H1 (cell line): Measurements from ENCODE around the gene PGBD5. TPM values are rescaled to one million over a fixed set of nuclear protein-coding genes. Genes with fewer than 3 reads are reported as not detected.

Experiments
- CTCF ChIA-PET: fragments of 300-600 bp; sonication (Branson Sonifier 250); formaldehyde crosslinking; loops from one replicate; lab custom pipeline; 2021; ENCODE audit not compliant: partially characterized antibody; lab: Charles Lee
- POLR2A ChIA-PET: fragments of 300-600 bp; sonication (Branson Sonifier 250); formaldehyde crosslinking; loops from one replicate; lab custom pipeline; 2021; ENCODE audit warnings: inconsistent platforms; ENCODE audit not compliant: partially characterized antibody; lab: Charles Lee
- DNase-seq, 2 experiments: peaks; one replicate each; pipeline versions ENCODE4 v3.0.0 to v3.0.0-alpha.2; 2010 to 2022; ENCODE audit warnings: low spot score in 2 of 2, low read depth in 1 of 2, mixed read lengths in 1 of 2
- FAIRE-seq: peaks from 2 replicates; lab custom pipeline; 2011; peaks lifted over from hg19 to GRCh38; lab: Jason Lieb, UNC
- H2AFZ ChIP-seq: 2 replicates; pipeline ENCODE4 v1.8.1; 2012; ENCODE audit warnings: low read length, inconsistent platforms
- H2AK5ac ChIP-seq: 2 replicates; pipeline ENCODE4 v1.6.1; 2013; ENCODE audit warnings: low read depth, low read length
- H2BK120ac ChIP-seq: replicated peaks from 2 replicates; pipeline ENCODE3; 2013; ENCODE audit warnings: low read depth, low read length, inconsistent platforms
- H2BK12ac ChIP-seq: 2 replicates; pipeline ENCODE4 v1.6.1; 2013; ENCODE audit warnings: low read depth, low read length
- H2BK15ac ChIP-seq: 2 replicates; pipeline ENCODE4 v1.6.1; 2013; ENCODE audit warnings: low read length
- H2BK20ac ChIP-seq: 2 replicates; pipeline ENCODE4 v1.6.1; 2013; ENCODE audit warnings: low read length
- H2BK5ac ChIP-seq: 2 replicates; pipeline ENCODE4 v1.6.1; 2013; ENCODE audit warnings: low read depth, low read length
- H3K14ac ChIP-seq: 2 replicates; pipeline ENCODE4 v1.6.1; 2013; ENCODE audit warnings: inconsistent platforms; ENCODE audit not compliant: insufficient read length
- H3K18ac ChIP-seq: 2 replicates; pipeline ENCODE4 v1.6.1; 2013; ENCODE audit warnings: low read length; ENCODE audit errors: extremely low read depth
- H3K23ac ChIP-seq: 2 replicates; pipeline ENCODE4 v1.6.1; 2013; ENCODE audit warnings: inconsistent platforms; ENCODE audit not compliant: insufficient read length
- H3K23me2 ChIP-seq: 2 replicates; pipeline ENCODE4 v1.6.1; 2013; ENCODE audit warnings: low read depth, low read length
- H3K27ac ChIP-seq: 2 replicates; pipeline ENCODE4 v1.6.1; 2011; ENCODE audit warnings: low read depth, low read length, inconsistent platforms
- H3K27me3 ChIP-seq, 4 experiments: replicated peaks in 1 of 4; 1 replicate in 1 of 4; 2 replicates in 3 of 4; pipeline versions ENCODE4 v1.6.1 to v1.8.1; 2011 to 2013; ENCODE audit warnings: low read length in 3 of 4, mild to moderate bottlenecking in 3 of 4, inconsistent platforms in 2 of 4, mixed read lengths in 2 of 4, moderate library complexity in 1 of 4; ENCODE audit not compliant: control insufficient read depth in 3 of 4, insufficient read depth in 3 of 4; ENCODE audit errors: extremely low read depth in 1 of 4
- H3K36me3 ChIP-seq, 4 experiments: 2 replicates each; pipeline versions ENCODE4 v1.6.1 to v1.8.1; 2011 to 2013; ENCODE audit warnings: mild to moderate bottlenecking in 4 of 4, low read length in 3 of 4, moderate library complexity in 2 of 4, control low read depth in 1 of 4, inconsistent platforms in 1 of 4; ENCODE audit not compliant: insufficient read depth in 4 of 4, control insufficient read depth in 2 of 4
- H3K4ac ChIP-seq: replicated peaks from 2 replicates; pipeline ENCODE3; 2013; ENCODE audit warnings: low read length, low read depth, mixed read lengths, inconsistent platforms; ENCODE audit not compliant: insufficient read length
- H3K4me1 ChIP-seq, 4 experiments: replicated peaks in 1 of 4; 1 replicate in 1 of 4; 2 replicates in 3 of 4; pipeline versions ENCODE4 v1.6.1 to v1.8.1; 2011 to 2013; ENCODE audit warnings: low read length in 3 of 4, inconsistent platforms in 2 of 4, mixed read lengths in 1 of 4; ENCODE audit not compliant: insufficient read depth in 4 of 4, control insufficient read depth in 3 of 4
- H3K4me2 ChIP-seq, 2 experiments: 2 replicates each; pipeline versions ENCODE4 v1.6.1 to v1.8.1; 2011 to 2013; ENCODE audit warnings: low read depth in 2 of 2, low read length in 2 of 2, control low read depth in 1 of 2, inconsistent platforms in 1 of 2, mild to moderate bottlenecking in 1 of 2; ENCODE audit not compliant: insufficient read depth in 1 of 2
- H3K4me3 ChIP-seq, 4 experiments: fragments of 200-600, 300-600 bp in 1 of 4; sonication (generic), shearing (Covaris generic), sonication (Bioruptor Twin) in 1 of 4; 2 replicates each; pipeline versions ENCODE4 v1.5.1 to v1.8.1; 2011 to 2016; ENCODE audit warnings: low read length in 4 of 4, low read depth in 3 of 4, control low read depth in 2 of 4, inconsistent platforms in 2 of 4, mild to moderate bottlenecking in 2 of 4, mixed read lengths in 1 of 4, moderate library complexity in 1 of 4; ENCODE audit not compliant: insufficient read depth in 2 of 4; ENCODE audit errors: extremely low read depth in 1 of 4
- H3K56ac ChIP-seq: replicated peaks from 2 replicates; pipeline ENCODE3; 2013; ENCODE audit warnings: low read depth, mild to moderate bottlenecking, mixed read lengths, low read length, inconsistent platforms; ENCODE audit not compliant: insufficient read length
- H3K79me1 ChIP-seq: 2 replicates; pipeline ENCODE4 v1.6.1; 2013; ENCODE audit warnings: low read depth, low read length, control low read depth
- H3K79me2 ChIP-seq, 2 experiments: 2 replicates each; pipeline versions ENCODE4 v1.6.1 to v1.8.1; 2012 to 2013; ENCODE audit warnings: low read length in 2 of 2, mild to moderate bottlenecking in 2 of 2, inconsistent platforms in 1 of 2; ENCODE audit not compliant: insufficient read depth in 2 of 2, control insufficient read depth in 1 of 2
- H3K9ac ChIP-seq, 4 experiments: replicated peaks in 1 of 4; 1 replicate in 1 of 4; 2 replicates in 3 of 4; pipeline versions ENCODE4 v1.6.1 to v1.8.1; 2011 to 2013; ENCODE audit warnings: low read depth in 3 of 4, low read length in 3 of 4, control low read depth in 2 of 4, mild to moderate bottlenecking in 2 of 4, moderate library complexity in 2 of 4, inconsistent platforms in 1 of 4; ENCODE audit errors: extremely low read depth in 1 of 4
- H3K9me3 ChIP-seq, 2 experiments: 2 replicates each; pipeline versions ENCODE4 v1.6.1 to v1.8.1; 2012 to 2013; ENCODE audit warnings: mild to moderate bottlenecking in 2 of 2, moderate library complexity in 2 of 2, control low read depth in 1 of 2, inconsistent platforms in 1 of 2, low read depth in 1 of 2, low read length in 1 of 2, mixed read lengths in 1 of 2; ENCODE audit not compliant: insufficient read depth in 2 of 2
- H4K20me1 ChIP-seq, 2 experiments: replicated peaks in 1 of 2; 2 replicates each; pipeline versions ENCODE3 to v1.8.1; 2011 to 2013; ENCODE audit warnings: inconsistent platforms in 2 of 2, low read length in 2 of 2, mild to moderate bottlenecking in 1 of 2; ENCODE audit not compliant: insufficient read depth in 2 of 2, control insufficient read depth in 1 of 2
- H4K5ac ChIP-seq: 2 replicates; pipeline ENCODE4 v1.6.1; 2013; ENCODE audit warnings: low read length, low read depth, mixed read lengths, inconsistent platforms; ENCODE audit not compliant: insufficient read length
- H4K8ac ChIP-seq: 2 replicates; pipeline ENCODE4 v1.8.0; 2013; ENCODE audit warnings: mild to moderate bottlenecking, moderate library complexity, low read length, inconsistent platforms; ENCODE audit not compliant: insufficient read depth; ENCODE audit errors: extremely low read depth
- H4K91ac ChIP-seq: replicated peaks from 2 replicates; pipeline ENCODE3; 2013; ENCODE audit warnings: low read length, mixed read lengths, inconsistent platforms; ENCODE audit not compliant: insufficient read length
- CHD1 ChIP-seq: IDR thresholded peaks from 2 replicates; pipeline ENCODE4 v1.6.1; 2012; ENCODE audit warnings: low read depth, low read length, improper control_type of control experiment
- CHD2 ChIP-seq: IDR thresholded peaks from 2 replicates; pipeline ENCODE4 v1.6.1; 2012; ENCODE audit warnings: low read length, improper control_type of control experiment
- EGR1 ChIP-seq: IDR thresholded peaks from 2 replicates; pipeline ENCODE4 v1.6.1; 2011; ENCODE audit warnings: low read depth, low read length, borderline replicate concordance
- NRF1 ChIP-seq: IDR thresholded peaks from 2 replicates; pipeline ENCODE4 v1.6.1; 2011; ENCODE audit warnings: mild to moderate bottlenecking, low read depth, low read length, improper control_type of control experiment
- POLR2A ChIP-seq, 2 experiments: IDR thresholded peaks; 1 replicate in 1 of 2; 2 replicates in 1 of 2; pipeline ENCODE4 v1.6.1; 2011; ENCODE audit warnings: low read depth in 2 of 2, low read length in 2 of 2, mild to moderate bottlenecking in 2 of 2; ENCODE audit errors: control extremely low read depth in 1 of 2
- RAD21 ChIP-seq, 2 experiments: IDR thresholded peaks in 1 of 2; conservative IDR thresholded peaks in 1 of 2; 2 replicates each; pipeline ENCODE4 v1.6.1; 2011; ENCODE audit warnings: low read depth in 2 of 2, low read length in 2 of 2, improper control_type of control experiment in 1 of 2, inconsistent platforms in 1 of 2, mild to moderate bottlenecking in 1 of 2, moderate library complexity in 1 of 2
- RFX5 ChIP-seq: IDR thresholded peaks from 2 replicates; pipeline ENCODE4 v1.6.1; 2011; ENCODE audit warnings: low read depth, low read length, improper control_type of control experiment, borderline replicate concordance
- WGBS, 2 experiments: shearing (Covaris generic) in 1 of 2; methylation state at CpG; one replicate each; pipeline versions ENCODE4 v1.1.6 to v1.1.7; 2013 to 2015; ENCODE audit warnings: low lambda C conversion rate in 2 of 2, mixed read lengths in 2 of 2, inconsistent platforms in 1 of 2, low coverage in 1 of 2, missing lambda C conversion rate in 1 of 2; ENCODE audit not compliant: insufficient replicate concordance in 2 of 2, insufficient coverage in 1 of 2, insufficient read length in 1 of 2; ENCODE audit errors: extremely low coverage in 1 of 2, missing lambda C conversion rate in 1 of 2; 5-methylcytosine and 5-hydroxymethylcytosine counted together
- polyA plus RNA-seq, 7 experiments: library from polyadenylated mRNA; depleted of rRNA in 3 of 7; stranded (reverse) in 5 of 7; unstranded in 2 of 7; fragments of >200 nt in 5 of 7; fragments of 200-250 nt in 2 of 7; gene quantifications; 1 replicate in 5 of 7; 2 replicates in 1 of 7; 4 replicates in 1 of 7; pipeline versions ENCODE4 v1.2.1 to v1.2.3, GENCODE V29; 2011 to 2013; ENCODE audit warnings: missing spikeins in 2 of 7, mixed read lengths in 2 of 7
- total RNA-seq: library from RNA; stranded (reverse); fragmentation: NEBNext Ultra II Directional; extraction: Animal tissue kit (Norgen Biotek cat#: 25700); gene quantifications from 2 replicates; pipeline ENCODE4 v1.2.1, GENCODE V29; 2021

Gene PGBD5
- total and polyA plus RNA-seq, 2 of the 8 experiments (the other 6 are each of a cell fraction or from before 2014, with no cell fraction given), result 16.3 to 18.4 TPM

DNA sequence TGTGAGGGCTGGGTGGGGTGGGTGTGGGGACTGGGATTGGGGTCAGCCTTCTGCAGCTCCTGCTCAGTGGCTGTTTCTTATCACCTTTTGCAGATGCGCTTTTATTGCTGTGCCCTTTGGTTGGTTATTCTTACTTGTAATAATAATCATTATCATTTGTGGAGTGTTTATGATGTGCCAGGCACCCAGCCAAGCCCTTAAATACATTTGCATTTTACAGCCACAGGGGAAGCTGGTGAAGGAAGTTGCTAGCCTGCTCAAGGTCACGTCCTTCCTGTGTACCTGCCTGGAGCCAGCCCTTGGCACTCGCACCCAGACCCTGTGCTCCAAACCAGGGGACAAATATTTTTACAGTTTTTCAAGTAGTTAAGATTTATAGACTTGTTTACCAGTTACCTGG, 144.0 kb downstream of the PGBD5 start:
- Histone ChIP-seq H3K27ac (no peak overlapping the region), H2BK120ac (no peak overlapping the region), H4K91ac (no peak overlapping the region), H3K23me2 (no peaks in the 10 kb centered on the region), H3K36me3 (peaks cover 0 to 6% (median 1%) of the 10 kb centered on the region in 4 experiments; a peak in 3 of 8 replicates), H4K5ac (no peak overlapping the region), H3K4me2 (no peak overlapping the region), H3K4me3 (no peak overlapping the region), H4K8ac (no peak overlapping the region), H2BK12ac (no peak overlapping the region), H2AFZ (no peak overlapping the region), H3K4me1 (peaks cover 3 to 18% (median 5%) of the 10 kb centered on the region in 4 experiments), H3K9me3 (no peaks in the 10 kb centered on the region), H2BK20ac (no peak overlapping the region), H3K18ac (no peak overlapping the region), H4K20me1 (no peaks in the 10 kb centered on the region), H3K56ac (no peak overlapping the region), H3K79me1 (no peaks in the 10 kb centered on the region), H3K79me2 (no peaks in the 10 kb centered on the region), H3K9ac (no peak overlapping the region), H2AK5ac (no peak overlapping the region), H3K4ac (no peak overlapping the region), H3K14ac (no peak overlapping the region), H2BK15ac (no peak overlapping the region), H3K23ac (no peak overlapping the region), H3K27me3 (no peaks in the 10 kb centered on the region), H2BK5ac (no peak overlapping the region)
- WGBS, 2 experiments, result 78% methylated on average over 3 of the region's 3 CpGs; no CpG with 5 or more reads in 1 of the 2 experiments
- no peak for DNase-seq
- TF ChIP-seq EGR1, result no peak
- TF ChIP-seq CHD1, result no peak
- no peak for TF ChIP-seq RFX5
- TF ChIP-seq RAD21 (IDR thresholded peaks at IDR 0.05 in 1 of 2, conservative IDR thresholded peaks at IDR 0.05 in 1 of 2; ENCODE audit: low read depth in 2 of 2, low read length in 2 of 2), result no peak
- TF ChIP-seq NRF1, result no peak
- TF ChIP-seq CHD2, result no peak
- no peak for TF ChIP-seq POLR2A (IDR thresholded peaks at IDR 0.05; ENCODE audit: control extremely low read depth in 1 of 2, low read depth in 2 of 2, low read length in 2 of 2)
- ChIA-PET POLR2A (no interaction called here), CTCF (interaction anchor here (1.3 kb wide), 1 partner anchor 22 kb away, joined by 3 read pairs; no protein-coding TSS in a partner anchor)
- FAIRE-seq, result no peak
